Caco-2 (cell line): ENCODE data around the gene DDIAS. TPM values are rescaled to one million over a fixed set of nuclear protein-coding genes. Genes with fewer than 3 reads are reported as not detected.
"Not testable (repeated sequence)": the region's sequence is repeated elsewhere in the genome, so short reads cannot be mapped to it uniquely, and the experiment has no call there.

Experiments
- BruUV-seq: library from RNA; stranded (reverse); fragments of 400-500 nt; replicated peaks from 2 replicates; lab custom pipeline; 2021; lab: Mats Ljungman, UMichigan
- CTCF ChIA-PET: fragments of 300-600 bp; sonication (Branson Sonifier 250); formaldehyde crosslinking; loops from one replicate; lab custom pipeline; 2022; ENCODE audit warnings: antibody characterized with exemption; lab: Charles Lee
- POLR2A ChIA-PET: fragments of 300-600 bp; sonication (Branson Sonifier 250); formaldehyde crosslinking; loops from one replicate; lab custom pipeline; 2022; ENCODE audit warnings: antibody characterized with exemption; lab: Charles Lee
- DNase-seq, 2 experiments: peaks; one replicate each; pipeline versions ENCODE4 v3.0.0 to v3.0.0-alpha.2; 2020 to 2022
- H3K27me3 ChIP-seq: replicated peaks from 2 replicates; pipeline ENCODE4 v1.6.0; 2011; ENCODE audit warnings: low read length; ENCODE audit not compliant: control insufficient read depth, insufficient read depth
- H3K36me3 ChIP-seq: 2 replicates; pipeline ENCODE4 v1.5.1; 2011; ENCODE audit warnings: low read length; ENCODE audit not compliant: control insufficient read depth, insufficient read depth
- H3K4me1 ChIP-seq: fragments of 250-450 bp; sonication (Bioruptor Pico); 2 replicates; pipeline ENCODE4 v1.5.1; 2020; ENCODE audit warnings: mild to moderate bottlenecking
- H3K4me3 ChIP-seq: 2 replicates; pipeline ENCODE4 v1.5.1; 2011; ENCODE audit warnings: low read depth, mild to moderate bottlenecking, control low read depth, low read length
- H3K9me3 ChIP-seq: fragments of 250-450 bp; sonication (Bioruptor Pico); 2 replicates; pipeline ENCODE4 v1.5.1; 2020; ENCODE audit warnings: mild to moderate bottlenecking, moderate library complexity
- H3K27ac Mint-ChIP-seq: one replicate; pipeline ENCODE4 v1.8.0; 2022; ENCODE audit warnings: mixed read lengths; ENCODE audit not compliant: unreplicated experiment
- H3K27me3 Mint-ChIP-seq: one replicate; pipeline ENCODE4 v1.8.0; 2022; ENCODE audit warnings: mixed read lengths; ENCODE audit not compliant: insufficient read depth, unreplicated experiment
- H3K36me3 Mint-ChIP-seq: one replicate; pipeline ENCODE4 v1.8.0; 2022; ENCODE audit warnings: mild to moderate bottlenecking, mixed read lengths; ENCODE audit not compliant: insufficient read depth, unreplicated experiment
- H3K4me1 Mint-ChIP-seq: one replicate; pipeline ENCODE4 v1.8.0; 2022; ENCODE audit warnings: low read depth, mixed read lengths; ENCODE audit not compliant: unreplicated experiment
- H3K4me3 Mint-ChIP-seq: one replicate; pipeline ENCODE4 v1.8.0; 2022; ENCODE audit warnings: mild to moderate bottlenecking, moderate library complexity, mixed read lengths; ENCODE audit not compliant: unreplicated experiment
- H3K9me3 Mint-ChIP-seq: one replicate; pipeline ENCODE4 v1.8.0; 2022; ENCODE audit warnings: mixed read lengths; ENCODE audit not compliant: unreplicated experiment
- CTCF ChIP-seq, 2 experiments: fragments of 200-600 bp in 1 of 2; IDR thresholded peaks; 1 replicate in 1 of 2; 2 replicates in 1 of 2; pipeline versions ENCODE4 v1.5.1 to v1.8.0; 2011 to 2022; ENCODE audit warnings: antibody characterized with exemption in 1 of 2, control low read depth in 1 of 2, inconsistent platforms in 1 of 2, low read depth in 1 of 2, low read length in 1 of 2, mild to moderate bottlenecking in 1 of 2, moderate library complexity in 1 of 2; ENCODE audit not compliant: insufficient read depth in 1 of 2, severe bottlenecking in 1 of 2, unreplicated experiment in 1 of 2
- intact Hi-C: fragments of 100-400 bp; cut with micrococcal nuclease; formaldehyde crosslinking; loops from one replicate; pipeline ENCODE4 v1.10.0; 2022; ENCODE audit not compliant: unreplicated experiment
- total RNA-seq: library from RNA; stranded (reverse); gene quantifications from 2 replicates; pipeline ENCODE4 v1.2.3, GENCODE V29; 2022

Gene DDIAS
- total RNA-seq, 1 experiment from 2014 or later: 22.0 TPM

GRCh38 chr11:82944198-82944597 is 42.7 kb downstream of the DDIAS start:
- Mint-ChIP-seq H3K4me1 (no peaks in the 10 kb centered on the region), H3K4me3 (no peak overlapping the region), H3K36me3 (no peaks in the 10 kb centered on the region), H3K9me3 (peaks cover 23% of the 10 kb centered on the region), H3K27ac (no peak overlapping the region), H3K27me3 (peaks cover 4% of the 10 kb centered on the region)
- Histone ChIP-seq H3K9me3 (peaks cover 3% of the 10 kb centered on the region; the same call in 1 of the 2 replicates), H3K4me1 (peaks cover 13% of the 10 kb centered on the region), H3K4me3 (no peak overlapping the region), H3K27me3 (no peaks in the 10 kb centered on the region), H3K36me3 (no peaks in the 10 kb centered on the region)
- ChIA-PET CTCF (no interaction called here), POLR2A (no interaction called here)
- no TSS peak for BruUV-seq
- no peak for TF ChIP-seq CTCF (IDR thresholded peaks at IDR 0.05; ENCODE audit: insufficient read depth in 1 of 2, low read depth in 1 of 2, low read length in 1 of 2, severe bottlenecking in 1 of 2, unreplicated experiment in 1 of 2)
- intact Hi-C loops: no loop called here
- no peak for DNase-seq

- H3K27ac Mint-ChIP-seq, H3K36me3 Mint-ChIP-seq, H3K27me3 ChIP-seq, H3K4me1 Mint-ChIP-seq, H3K9me3 ChIP-seq, DNase-seq, H3K36me3 ChIP-seq, H3K27me3 Mint-ChIP-seq, H3K4me3 Mint-ChIP-seq, POLR2A ChIA-PET, H3K4me3 ChIP-seq, intact Hi-C loops, BruUV-seq: not testable (repeated sequence)
- CTCF ChIA-PET: interaction anchor here (0.6 kb wide), 1 partner anchor 78 kb away, joined by 3 read pairs; no protein-coding TSS in a partner anchor
- peaks cover 13% of the 10 kb centered on the region for H3K4me1 ChIP-seq
- peaks cover 20% of the 10 kb centered on the region for H3K9me3 Mint-ChIP-seq
These were observed 43.5 kb downstream of the DDIAS start for GRCh38 chr11:82945041-82945440.

GRCh38 chr11:82945682-82946081 is 44.1 kb downstream of the DDIAS start:
- no TSS peak for BruUV-seq
- Histone ChIP-seq H3K36me3 (no peaks in the 10 kb centered on the region), H3K27me3 (no peaks in the 10 kb centered on the region), H3K4me3 (no peak overlapping the region), H3K4me1 (peaks cover 13% of the 10 kb centered on the region), H3K9me3 (peaks cover 3% of the 10 kb centered on the region; the same call in 1 of the 2 replicates)
- H3K36me3 Mint-ChIP-seq: no peaks in the 10 kb centered on the region
- POLR2A ChIA-PET: no interaction called here
- peaks cover 4% of the 10 kb centered on the region for H3K27me3 Mint-ChIP-seq
- CTCF ChIA-PET: interaction anchor here (0.6 kb wide), 1 partner anchor 78 kb away, joined by 3 read pairs; no protein-coding TSS in a partner anchor
- no peaks in the 10 kb centered on the region for H3K4me1 Mint-ChIP-seq
- no peak overlapping the region for H3K27ac Mint-ChIP-seq
- intact Hi-C loops: no loop called here
- no peak for TF ChIP-seq CTCF (IDR thresholded peaks at IDR 0.05; ENCODE audit: insufficient read depth in 1 of 2, low read depth in 1 of 2, low read length in 1 of 2, severe bottlenecking in 1 of 2, unreplicated experiment in 1 of 2)
- no peak for DNase-seq
- H3K4me3 Mint-ChIP-seq: no peak overlapping the region
- peaks cover 14% of the 10 kb centered on the region for H3K9me3 Mint-ChIP-seq
